Measurements from ENCODE around the gene PITPNM3. TPM values are rescaled to one million over a fixed set of nuclear protein-coding genes. Genes with fewer than 3 reads are reported as not detected.

PITPNM3 gene
- total RNA-seq, 1 experiment from 2014 or later, result 0.71 TPM

DNA sequence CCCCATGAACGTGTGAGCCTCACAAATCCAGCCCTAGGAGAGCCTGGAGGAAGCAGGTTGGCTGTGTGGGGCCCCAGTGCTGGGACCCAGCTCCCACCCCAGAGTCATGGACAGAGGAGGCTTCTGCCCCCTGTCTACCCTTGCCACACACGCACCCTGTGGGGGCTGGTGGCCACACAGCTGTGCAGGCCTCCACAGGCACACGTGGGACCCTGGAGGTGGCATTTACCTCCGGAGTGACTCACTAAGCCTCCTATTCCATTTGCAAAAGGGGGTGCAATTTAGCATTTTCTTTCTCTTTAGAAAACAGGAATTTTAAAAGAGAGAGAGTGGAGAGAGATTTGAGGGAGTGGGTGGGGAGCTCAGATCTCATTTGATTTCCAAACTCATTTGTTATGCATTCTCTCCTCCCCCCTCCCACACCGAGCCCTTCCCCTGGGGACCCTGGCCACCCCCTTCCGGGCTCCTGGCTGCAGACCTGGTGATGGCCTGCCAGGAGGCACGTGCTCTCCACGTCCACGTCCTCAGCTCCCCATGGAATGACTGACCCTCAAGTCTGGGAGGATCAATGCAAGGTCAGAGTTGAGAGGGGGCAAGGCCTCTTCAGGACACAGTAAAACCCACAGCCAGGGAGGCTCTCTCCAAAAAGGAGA lies 6.8 kb downstream of the PITPNM3 start:
- POLR2A ChIA-PET (ENCODE audit: low non-redundant PET), result no interaction called here
- H3K4me1 ChIP-seq (ENCODE audit: insufficient read depth, low read length, poor library complexity, severe bottlenecking), result no peaks in the 10 kb centered on the region
- no peak overlapping the region for H3K27ac ChIP-seq (ENCODE audit: low read depth, low read length, poor library complexity, severe bottlenecking)
- TF ChIP-seq CTCF (conservative IDR thresholded peaks at IDR 0.05; ENCODE audit: low read depth, low read length) (no peak), EZH2 (IDR thresholded peaks at IDR 0.05; ENCODE audit: borderline replicate concordance, low read depth, low read length, poor library complexity, severe bottlenecking) (no peak)
- no TSS peak for BruUV-seq (replicated peaks)
- peaks cover 4% of the 10 kb centered on the region for H3K27me3 ChIP-seq (replicated peaks; ENCODE audit: insufficient read depth, low read depth, low read length, poor library complexity)
- H3K4me3 ChIP-seq (ENCODE audit: low read depth, low read length, poor library complexity, severe bottlenecking), result no peak overlapping the region
- DNase-seq (ENCODE audit: low spot score), result no peak
- H3K9me3 ChIP-seq (ENCODE audit: low read depth, low read length, poor library complexity, severe bottlenecking), result no peaks in the 10 kb centered on the region
- no peaks in the 10 kb centered on the region for H3K36me3 ChIP-seq (ENCODE audit: insufficient read depth, low read length, poor library complexity, severe bottlenecking)
- CTCF ChIA-PET, result no interaction called here
- intact Hi-C loops (cut with micrococcal nuclease; ENCODE audit: unreplicated experiment), result no loop called here

GRCh38 chr17:6548578-6549330 lies 7.6 kb downstream of the PITPNM3 start:
- H3K27me3 ChIP-seq (replicated peaks; ENCODE audit: insufficient read depth, low read depth, low read length, poor library complexity), result no peaks in the 10 kb centered on the region
- ChIA-PET CTCF (no interaction called here), POLR2A (ENCODE audit: low non-redundant PET) (no interaction called here)

DNA sequence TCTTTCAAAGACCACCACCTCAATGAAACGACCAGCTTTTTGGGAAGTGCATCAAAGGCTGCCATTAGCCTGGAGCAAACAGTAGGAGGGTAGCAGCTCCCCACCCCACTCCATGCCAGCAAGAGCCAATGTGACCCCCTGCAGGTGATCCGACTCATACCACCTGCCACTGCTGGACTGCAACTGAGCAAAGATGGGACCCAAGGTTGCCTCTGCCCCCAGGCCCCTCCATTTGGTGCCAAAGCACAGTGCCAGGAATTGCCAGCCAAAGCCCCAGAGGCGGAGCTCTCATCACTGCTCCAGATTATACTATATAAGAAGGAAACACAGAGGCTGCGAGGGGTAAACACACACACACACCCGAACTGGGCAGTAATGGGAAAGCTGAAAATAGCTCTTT lies 8.3 kb downstream of the PITPNM3 start:
- TF ChIP-seq EZH2 (IDR thresholded peaks at IDR 0.05; ENCODE audit: borderline replicate concordance, low read depth, low read length, poor library complexity, severe bottlenecking), result no peak
- no peak for TF ChIP-seq CTCF (conservative IDR thresholded peaks at IDR 0.05; ENCODE audit: low read depth, low read length)
- intact Hi-C loops (cut with micrococcal nuclease; ENCODE audit: unreplicated experiment), result no loop called here
- no TSS peak for BruUV-seq (replicated peaks)
- Histone ChIP-seq H3K27me3 (replicated peaks; ENCODE audit: insufficient read depth, low read depth, low read length, poor library complexity) (no peaks in the 10 kb centered on the region), H3K27ac (ENCODE audit: low read depth, low read length, poor library complexity, severe bottlenecking) (no peak overlapping the region), H3K4me3 (ENCODE audit: low read depth, low read length, poor library complexity, severe bottlenecking) (no peak overlapping the region), H3K36me3 (ENCODE audit: insufficient read depth, low read length, poor library complexity, severe bottlenecking) (no peaks in the 10 kb centered on the region), H3K4me1 (ENCODE audit: insufficient read depth, low read length, poor library complexity, severe bottlenecking) (no peaks in the 10 kb centered on the region), H3K9me3 (ENCODE audit: low read depth, low read length, poor library complexity, severe bottlenecking) (no peaks in the 10 kb centered on the region)
- no peak for DNase-seq (ENCODE audit: low spot score)
- POLR2A ChIA-PET (ENCODE audit: low non-redundant PET), result no interaction called here
- CTCF ChIA-PET, result no interaction called here

More at GRCh38 chr17:6548578-6549330, 7.6 kb downstream of the PITPNM3 start:
- Histone ChIP-seq H3K36me3 (ENCODE audit: insufficient read depth, low read length, poor library complexity, severe bottlenecking) (no peaks in the 10 kb centered on the region), H3K4me1 (ENCODE audit: insufficient read depth, low read length, poor library complexity, severe bottlenecking) (no peaks in the 10 kb centered on the region), H3K27ac (ENCODE audit: low read depth, low read length, poor library complexity, severe bottlenecking) (no peak overlapping the region), H3K9me3 (ENCODE audit: low read depth, low read length, poor library complexity, severe bottlenecking) (no peaks in the 10 kb centered on the region), H3K4me3 (ENCODE audit: low read depth, low read length, poor library complexity, severe bottlenecking) (no peak overlapping the region)
- intact Hi-C loops (cut with micrococcal nuclease; ENCODE audit: unreplicated experiment), result no loop called here
- no TSS peak for BruUV-seq (replicated peaks)
- no peak for TF ChIP-seq EZH2 (IDR thresholded peaks at IDR 0.05; ENCODE audit: borderline replicate concordance, low read depth, low read length, poor library complexity, severe bottlenecking)
- no peak for TF ChIP-seq CTCF (conservative IDR thresholded peaks at IDR 0.05; ENCODE audit: low read depth, low read length)
- no peak for DNase-seq (ENCODE audit: low spot score)

Measured in A673 (cell line).